SIG-M5 (cell line): ENCODE results near the gene DNAAF8.

Source experiments
- DNase-seq: peaks from one replicate; lab custom pipeline; 2025; lab: John Stamatoyannopoulos, UW

Gene DNAAF8

DNA sequence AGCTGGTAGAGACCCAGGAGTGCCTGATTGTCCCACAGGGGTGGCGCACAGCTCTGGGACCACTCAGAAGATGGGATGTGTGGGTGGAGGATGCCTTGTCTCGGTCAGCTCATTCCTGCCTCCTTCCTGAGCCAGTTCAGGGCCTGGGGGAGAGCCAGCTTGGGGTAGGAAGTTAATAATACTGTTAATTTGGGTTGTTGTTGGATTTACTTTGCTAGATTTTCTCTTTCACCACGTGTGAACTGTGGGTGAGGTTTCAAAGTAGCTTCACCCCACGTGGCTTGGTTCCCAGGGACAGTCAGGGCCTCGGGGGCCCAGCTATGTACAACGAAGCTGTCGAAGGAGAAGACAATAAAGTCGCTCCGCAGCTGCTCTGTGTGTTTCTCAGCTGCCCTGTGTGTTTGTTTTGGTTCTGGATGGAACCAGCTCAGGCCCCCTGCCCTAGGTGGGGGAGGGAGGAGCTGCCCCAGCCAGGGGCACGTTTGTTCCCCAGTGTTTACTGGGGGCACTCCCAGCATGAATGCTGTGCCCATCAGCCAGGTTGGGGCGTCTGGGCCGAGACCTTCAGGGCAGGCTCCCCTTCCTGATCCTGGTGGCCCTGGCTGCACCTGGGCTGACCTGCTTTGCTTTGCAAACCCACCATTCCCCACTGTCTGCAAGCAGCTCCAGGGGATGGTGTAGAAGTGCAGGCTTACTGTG is 38.7 kb upstream of the DNAAF8 start:
- no peak for DNase-seq

DNA sequence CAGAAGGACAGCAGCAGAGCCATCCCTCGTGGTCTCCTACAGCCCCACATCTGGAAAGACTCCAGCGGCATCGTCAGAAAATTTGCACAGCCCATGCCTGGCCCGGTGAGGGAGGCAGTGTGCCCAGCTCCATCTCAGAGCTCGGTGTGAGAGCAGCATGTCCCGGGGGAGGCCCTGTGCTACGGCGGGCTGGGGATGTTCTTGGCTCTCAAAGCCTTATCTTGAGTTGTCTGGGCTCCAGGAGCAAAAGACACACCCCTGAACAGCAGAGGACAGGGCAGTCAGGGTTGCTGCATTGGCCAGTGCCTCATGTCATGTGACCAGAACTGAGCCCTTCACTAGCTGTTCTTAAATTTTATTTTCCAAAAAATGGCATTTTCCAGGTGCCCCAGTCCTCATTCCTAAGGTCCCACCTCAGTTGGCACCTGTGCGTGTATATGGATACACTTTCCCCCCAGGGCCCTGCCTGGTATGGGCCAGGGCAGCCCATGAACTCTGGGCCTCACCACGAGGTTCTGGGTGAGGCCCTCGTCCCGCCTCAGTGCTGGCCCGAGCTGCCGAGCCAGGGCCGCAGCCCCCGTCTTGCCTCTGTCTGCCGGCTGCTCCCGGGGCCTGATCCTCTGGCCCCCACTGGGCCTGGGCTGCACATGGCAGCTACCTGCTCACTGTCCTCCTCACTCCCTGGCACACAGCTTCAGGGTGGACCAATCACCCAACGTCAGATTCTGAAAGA is 38.0 kb upstream of the DNAAF8 start:
- no peak for DNase-seq

DNA sequence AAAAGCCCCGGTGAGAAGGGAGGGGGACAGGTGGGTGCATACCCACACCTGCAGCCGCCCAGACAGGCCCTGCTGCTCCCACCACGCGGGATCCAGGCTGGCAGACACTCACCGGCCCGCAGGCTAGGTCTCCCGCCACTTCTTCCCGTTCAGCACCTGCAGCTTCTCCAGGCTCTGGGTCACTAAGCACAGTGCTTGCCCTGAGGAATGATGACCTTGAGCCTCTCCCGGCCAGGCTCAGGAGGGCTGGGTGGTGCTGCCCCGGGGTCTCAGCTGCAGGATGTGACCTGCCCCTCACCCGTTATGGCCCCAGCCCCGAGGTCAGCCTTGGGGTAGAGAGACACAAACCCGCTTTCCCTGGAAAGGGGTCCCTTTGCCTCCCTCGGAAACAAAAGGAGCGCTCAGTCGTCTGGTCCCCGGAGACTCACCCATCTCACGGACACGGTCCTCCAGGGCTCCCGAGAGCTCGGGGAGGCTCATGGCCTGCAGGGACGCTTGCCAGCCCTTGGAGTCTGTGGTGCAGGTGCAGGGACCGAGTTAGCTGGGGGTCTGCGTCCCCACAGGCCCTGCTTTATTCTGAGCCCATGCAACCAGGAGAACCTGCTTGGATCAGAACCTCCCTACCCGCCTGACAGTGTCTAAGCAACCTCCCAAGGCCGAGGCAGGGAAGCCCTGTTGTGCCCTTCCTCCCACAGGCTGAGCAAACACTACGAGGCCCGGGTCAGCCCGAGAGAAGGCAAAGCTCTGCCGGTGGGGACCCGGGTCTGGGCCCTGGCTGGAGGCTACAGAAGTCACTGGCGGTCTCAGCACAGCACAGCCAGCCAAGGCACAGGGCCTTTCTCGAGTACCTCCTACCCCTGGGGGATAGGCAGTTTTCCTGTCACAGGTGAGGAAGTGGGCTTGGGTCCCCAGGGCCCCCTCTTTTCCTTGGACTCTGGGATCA is 37.2 kb upstream of the DNAAF8 start:
- no peak for DNase-seq

DNA sequence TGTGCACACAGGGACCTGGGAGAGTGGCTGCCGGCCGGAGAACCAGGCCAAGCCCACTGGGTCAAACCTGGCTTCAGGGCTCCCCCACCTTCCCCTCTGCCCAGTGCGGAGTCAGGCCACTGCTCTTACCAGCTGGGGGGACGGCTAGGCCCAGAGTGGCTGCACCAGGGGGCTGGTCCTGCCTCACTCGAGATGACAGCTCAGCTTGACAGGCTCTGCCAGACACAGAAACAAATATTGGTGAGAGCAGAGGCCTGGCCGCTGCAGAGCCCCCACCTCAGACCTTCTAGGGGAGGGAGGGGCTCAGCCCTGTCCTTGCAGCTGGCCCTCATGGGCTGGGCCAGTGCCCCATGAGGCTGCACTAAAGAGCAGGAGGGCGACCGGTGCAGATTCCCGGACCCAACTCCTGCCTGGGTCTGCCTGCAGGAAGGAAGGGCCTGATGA is 36.5 kb upstream of the DNAAF8 start:
- no peak for DNase-seq

DNA sequence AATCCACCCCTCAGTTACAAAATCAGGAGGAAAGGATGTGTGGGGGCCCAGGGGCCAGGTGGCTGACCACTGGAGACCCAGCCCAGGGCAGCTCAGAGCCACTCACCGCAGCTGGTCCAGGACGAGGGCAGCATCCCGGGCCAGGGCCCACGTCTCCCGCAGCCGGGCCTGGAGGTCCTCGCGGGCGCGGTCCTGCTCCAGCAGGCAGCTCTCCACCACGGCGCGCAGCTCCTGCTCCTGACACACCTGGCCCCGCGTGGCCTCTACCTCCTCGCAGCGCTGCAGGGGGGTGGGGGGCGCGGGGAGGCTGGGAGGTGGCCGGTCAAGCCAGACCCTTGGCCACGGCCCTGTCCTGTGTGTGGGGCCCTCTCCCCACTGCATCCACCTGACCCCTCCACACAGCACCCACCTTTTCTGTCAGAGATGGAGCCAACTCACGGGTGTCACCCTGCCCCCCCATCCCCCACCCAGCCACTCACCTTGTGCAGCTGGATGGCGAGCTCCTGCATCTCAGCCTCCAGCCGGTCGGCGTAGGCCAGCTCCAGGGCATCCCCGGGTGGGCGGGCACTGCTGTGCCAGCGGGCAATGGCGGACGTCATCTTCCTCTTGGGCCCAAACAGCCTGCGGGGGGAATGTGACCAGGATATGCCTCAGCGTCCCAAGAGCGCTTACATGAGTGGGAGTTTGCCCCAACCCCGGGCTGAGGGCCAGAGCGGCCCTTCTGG is 35.9 kb upstream of the DNAAF8 start:
- no peak for DNase-seq

DNA sequence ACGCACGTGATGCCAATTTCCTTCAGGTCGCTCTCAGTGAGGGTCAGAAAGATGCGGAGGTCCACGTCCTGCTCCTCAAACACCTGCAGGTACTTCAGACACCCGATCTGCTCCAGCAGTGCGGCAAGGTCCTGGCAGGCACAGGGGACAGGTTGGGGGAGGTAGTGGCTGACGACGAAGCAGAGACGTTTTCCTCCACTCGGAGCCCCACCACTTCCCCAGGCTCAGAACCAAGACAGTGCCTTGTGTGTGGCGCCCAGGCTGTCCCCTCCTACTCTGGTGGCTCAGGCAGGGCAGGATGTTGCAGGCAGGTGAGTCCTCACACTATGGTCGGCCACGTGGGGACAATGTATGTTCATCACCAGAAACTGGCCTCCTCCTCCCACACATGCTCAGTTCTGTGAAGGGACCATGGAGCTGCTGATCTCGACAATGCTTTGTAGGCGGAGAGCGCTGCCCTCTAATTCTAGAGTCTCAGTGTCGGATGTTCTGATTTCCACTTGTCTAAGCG is 35.2 kb upstream of the DNAAF8 start:
- no peak for DNase-seq

DNA sequence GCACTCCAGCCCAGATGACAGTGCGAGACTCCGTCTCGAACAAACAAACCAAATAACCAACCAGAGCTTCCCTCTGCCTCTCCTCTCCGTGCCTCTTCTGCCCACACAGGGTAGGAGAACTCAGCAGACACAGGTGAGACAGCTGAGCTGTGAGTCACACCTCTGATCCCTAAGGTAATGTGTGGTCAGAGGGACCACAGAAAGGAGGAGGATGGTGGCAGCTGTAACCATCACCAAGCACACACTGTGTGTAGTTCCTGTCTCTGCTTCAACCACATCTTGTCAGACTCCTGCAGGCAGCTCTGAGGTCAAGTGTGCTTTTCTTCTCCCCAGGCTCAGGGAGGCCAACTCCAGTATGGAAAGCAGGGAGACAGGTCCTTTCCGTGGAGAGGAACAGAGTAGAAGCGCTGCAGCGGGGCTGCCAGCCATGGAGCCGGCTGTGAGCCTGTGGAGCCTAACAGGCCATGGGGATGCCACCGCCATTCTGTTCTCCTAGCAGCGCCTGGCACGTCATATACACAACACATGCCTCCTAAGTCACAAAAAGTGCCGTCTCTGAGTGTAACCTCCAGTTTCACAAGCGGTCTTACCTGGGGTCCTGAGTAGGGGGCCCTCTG is 33.8 kb upstream of the DNAAF8 start:
- no peak for DNase-seq

DNA sequence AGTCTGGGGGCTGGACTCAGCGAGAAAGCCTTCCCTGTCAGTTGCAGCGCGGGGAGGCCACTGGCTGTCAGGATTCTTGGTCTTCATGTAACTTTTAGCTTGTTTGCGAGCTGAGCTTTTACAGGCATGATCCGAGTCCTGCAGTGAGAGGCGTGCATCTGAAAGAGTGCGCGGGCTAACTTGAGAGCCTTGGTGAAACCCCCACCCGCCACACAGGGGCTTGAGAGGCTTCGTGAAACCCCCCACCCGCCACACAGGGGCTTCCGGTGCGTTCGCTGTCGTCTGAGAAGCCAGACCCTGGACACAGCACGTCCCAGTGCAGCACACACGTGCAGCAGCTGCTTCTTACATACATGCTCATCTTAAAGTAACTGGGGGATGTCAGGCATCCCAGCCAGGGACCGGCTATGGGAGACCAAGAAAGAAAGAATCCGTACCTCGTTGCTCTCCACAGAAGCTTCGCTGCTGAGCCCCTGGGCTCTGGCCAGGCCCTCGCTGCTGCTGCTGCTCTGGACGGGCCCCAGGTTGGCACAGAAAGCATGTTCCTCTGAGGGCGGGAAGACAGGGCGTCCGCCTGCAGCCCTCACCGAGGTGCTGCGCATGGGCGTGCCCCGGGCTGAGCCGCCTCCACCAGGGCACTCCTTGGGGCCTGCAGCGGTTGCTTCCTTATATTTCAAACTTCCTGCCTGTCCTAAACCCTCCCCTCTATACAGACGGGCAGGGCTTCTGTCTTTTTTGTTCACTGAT is 33.2 kb upstream of the DNAAF8 start:
- DNase-seq = no peak

DNA sequence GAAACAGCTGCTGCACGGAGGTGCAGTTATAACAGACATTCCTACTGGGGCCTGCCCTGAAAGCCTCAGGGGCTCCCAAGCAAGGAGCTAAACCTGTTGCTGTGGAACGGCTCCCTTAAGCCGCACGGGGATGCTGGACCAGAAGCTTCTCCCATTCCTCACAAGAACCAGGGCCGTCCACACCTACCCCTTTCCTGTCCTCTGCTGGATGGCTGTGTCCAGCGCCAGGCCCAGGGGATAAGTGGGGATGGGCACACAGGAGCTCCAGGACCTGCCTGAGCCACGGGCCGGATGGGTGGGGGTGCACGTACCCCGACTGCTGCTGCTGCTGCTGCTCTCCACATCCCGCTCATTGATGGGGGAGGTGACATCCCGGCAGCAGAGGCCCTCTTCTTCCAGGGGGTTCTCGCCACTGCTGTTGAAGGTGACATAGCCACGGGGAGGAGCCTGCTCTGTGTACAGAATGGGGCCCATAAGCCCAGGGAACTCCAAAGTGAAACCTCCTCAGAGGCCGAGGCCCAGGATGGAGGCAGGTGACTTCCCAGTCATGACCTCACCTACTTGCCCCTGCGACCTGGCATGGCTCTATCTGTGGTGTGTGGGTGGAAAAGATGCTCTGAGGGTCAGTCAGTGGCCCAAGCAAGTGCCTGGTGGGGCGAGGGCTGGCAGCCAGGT is 32.4 kb upstream of the DNAAF8 start:
- no peak for DNase-seq

DNA sequence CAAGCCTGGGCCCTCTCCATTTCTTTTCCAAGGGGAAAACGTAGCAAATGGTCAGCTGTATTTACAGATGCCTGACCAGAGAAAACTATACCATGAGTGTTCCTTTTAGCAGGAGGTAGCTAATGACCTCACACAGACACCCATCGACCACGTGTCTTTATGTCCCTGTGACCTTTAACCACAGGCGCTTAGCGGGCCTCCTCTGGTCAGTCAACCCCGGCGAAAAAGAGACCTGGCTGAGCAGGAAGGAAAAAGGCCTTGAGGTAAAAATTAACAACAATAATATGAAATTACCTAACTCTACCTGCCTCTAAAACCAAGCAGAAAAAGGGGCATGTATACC is 31.9 kb upstream of the DNAAF8 start:
- no peak for DNase-seq

DNA sequence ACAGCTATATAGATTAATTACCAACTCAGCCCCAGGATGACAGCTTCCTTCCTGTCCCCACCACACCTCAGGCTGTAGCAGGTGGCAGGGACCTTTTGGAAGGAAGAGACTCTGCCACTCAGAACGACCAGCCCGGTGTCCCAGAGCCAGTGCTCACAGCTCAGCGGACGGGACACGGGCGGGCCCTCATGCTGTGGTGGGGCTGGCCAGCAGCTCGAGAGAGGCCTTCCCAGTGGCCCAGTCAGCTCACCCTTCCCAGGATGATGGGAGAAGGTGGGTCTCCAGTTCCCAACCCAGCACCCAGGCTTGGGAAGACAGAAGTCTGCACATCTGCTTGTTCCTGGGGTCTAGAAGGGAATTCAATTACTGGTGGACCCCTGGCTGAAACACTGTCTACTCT is 30.4 kb upstream of the DNAAF8 start:
- DNase-seq = no peak

DNA sequence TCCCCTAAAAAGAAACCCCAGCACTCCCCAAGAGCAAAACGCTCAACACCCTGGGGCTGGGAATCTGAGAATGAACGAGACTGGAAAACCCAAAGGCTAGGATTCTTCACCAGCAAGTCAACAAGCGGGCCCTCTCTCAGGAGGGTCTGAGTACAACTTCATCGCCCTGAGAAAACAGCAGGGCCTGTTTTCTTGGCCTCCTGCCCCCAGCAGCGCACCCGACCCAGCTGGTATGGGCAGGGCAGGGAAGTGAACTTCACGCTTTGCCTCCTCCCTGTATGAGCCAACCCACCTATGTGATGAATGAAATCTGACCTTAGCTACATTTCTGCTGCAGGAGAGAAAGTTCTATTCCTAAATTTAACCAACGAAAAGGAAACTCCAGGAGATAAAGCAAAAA is 29.8 kb upstream of the DNAAF8 start:
- no peak for DNase-seq

DNA sequence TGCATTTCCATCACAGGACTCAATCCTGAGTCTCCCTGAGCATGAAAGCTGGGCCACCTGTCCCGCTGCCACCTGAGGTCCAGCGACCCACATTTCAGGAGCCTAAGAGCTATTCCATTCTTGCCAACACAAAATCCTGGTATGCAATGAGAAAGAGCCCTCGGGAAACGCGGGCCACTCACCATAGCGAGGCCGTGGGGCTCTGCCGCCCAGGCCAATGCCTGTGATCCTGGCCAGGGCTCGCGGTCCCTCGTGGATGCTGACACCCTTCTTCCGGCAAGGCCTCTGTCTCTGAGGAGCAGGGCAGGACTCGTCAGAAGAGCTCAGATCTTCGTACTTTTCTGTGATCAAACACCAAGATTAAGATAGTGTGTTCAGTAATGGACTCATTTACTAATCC is 29.4 kb upstream of the DNAAF8 start:
- no peak for DNase-seq

DNA sequence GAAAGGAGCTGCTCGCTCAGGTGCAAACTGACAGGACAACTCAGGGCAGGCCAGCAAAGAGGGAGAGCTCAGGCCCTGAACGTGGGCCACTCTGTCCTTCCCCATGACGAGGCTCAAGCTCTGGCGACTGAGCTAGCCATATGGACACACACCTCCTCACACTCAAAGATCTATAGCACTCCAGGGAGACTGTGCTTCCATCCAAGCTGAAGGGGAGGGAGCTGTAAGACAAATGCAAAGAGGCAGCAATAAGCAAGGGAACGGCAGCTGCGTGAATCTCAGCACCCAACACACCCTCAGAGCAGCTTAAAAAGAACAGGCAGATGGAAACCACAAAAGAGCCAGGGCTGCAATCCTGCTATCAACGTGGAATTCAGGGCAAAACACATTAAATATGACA is 27.5 kb upstream of the DNAAF8 start:
- DNase-seq = no peak

DNA sequence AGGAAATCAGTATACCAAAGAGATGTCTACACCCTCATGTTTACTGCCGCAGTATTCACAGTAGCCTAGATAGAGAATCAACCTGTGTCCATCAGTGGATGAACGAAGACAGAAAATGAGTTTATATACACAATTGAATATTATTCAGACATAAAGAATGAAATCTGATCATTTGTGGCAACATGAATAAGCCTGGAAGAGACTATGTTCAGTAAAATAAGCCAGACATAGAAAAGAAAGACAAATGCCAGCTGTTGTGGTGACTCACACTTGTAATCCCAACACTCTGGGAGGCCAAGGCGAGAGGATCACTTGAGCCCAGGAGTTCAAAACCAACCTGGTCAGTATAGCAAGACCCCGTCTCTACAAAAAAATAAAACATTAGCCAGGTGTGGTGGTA is 24.9 kb upstream of the DNAAF8 start:
- DNase-seq = no peak

DNA sequence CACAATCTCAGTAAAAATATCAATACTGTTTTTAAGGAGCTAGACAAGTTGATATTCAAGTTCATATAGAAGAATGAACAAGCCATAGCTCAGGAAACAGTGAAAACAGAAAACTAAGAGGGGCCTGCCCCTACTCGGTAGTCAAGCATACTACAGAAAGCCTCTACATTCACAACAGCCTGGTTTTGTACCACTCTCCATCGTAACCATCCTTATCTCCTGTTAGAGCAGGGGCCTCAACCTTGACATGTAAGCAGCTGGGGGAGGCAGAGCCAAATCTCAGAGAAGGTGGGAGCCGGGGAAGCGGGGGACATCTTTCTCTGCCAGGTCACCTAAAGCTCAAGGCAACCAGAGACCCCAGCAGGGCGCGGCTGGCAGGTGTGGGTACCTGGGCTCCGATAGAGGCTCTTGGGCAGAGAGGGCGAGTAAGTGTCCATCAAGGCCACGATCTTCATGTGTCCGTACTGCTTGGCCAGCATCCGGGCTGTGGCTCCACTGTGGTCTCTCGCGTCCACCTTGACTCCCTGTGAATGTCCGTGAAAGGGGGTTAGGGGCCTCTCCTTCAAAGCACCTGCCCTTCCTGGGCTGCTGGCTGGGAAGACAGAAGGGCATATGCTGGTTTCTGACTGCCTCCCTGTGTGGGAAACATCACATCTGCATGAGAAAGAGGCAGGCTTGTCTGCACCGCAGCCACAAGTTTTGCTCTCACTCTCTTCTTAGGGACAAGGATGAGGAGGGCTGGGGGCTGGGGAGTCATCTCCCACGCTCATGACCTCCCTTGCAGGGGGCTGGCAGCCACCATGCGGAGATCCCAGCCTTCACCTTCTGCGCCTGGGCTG is 20.5 kb upstream of the DNAAF8 start:
- DNase-seq = no peak

DNA sequence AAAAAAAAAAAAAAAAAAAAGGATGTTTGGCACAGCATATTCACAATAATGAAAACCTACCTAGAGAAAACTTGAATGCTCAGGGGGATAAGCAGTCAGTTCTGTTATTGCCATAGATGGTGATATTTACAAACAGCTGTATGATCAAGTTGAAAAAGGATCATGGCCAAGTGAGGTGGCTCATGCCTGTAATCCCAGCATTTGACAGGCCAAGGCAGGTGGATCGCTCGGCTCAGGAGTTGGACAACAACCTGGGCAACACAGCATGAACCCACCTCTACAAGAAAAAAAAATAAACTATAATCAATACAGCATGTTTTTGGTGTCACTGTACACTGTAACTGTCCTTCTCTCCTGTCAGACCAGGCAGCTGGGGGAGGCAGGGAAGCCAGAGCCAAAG is 19.3 kb upstream of the DNAAF8 start:
- DNase-seq = no peak

DNA sequence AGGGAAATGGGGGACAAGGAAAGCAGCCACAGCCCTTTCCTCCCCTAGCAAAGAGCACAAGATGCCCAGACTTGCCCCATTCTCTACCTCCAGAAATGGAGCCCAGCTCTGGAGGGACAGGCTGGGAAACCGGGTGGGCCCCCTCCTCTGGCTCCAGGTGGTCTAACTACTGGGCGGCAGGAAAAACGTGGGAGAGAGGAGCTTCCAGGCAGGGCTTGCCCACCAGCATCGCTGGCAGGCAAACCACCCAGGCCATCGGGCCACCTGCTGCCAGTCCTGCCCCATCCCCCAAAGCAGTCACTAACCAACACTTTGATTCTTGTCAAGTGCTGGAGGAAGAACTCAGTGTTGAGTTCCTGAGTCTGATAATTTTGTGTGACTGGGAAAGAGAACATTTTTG is 15.9 kb upstream of the DNAAF8 start:
- no peak for DNase-seq

DNA sequence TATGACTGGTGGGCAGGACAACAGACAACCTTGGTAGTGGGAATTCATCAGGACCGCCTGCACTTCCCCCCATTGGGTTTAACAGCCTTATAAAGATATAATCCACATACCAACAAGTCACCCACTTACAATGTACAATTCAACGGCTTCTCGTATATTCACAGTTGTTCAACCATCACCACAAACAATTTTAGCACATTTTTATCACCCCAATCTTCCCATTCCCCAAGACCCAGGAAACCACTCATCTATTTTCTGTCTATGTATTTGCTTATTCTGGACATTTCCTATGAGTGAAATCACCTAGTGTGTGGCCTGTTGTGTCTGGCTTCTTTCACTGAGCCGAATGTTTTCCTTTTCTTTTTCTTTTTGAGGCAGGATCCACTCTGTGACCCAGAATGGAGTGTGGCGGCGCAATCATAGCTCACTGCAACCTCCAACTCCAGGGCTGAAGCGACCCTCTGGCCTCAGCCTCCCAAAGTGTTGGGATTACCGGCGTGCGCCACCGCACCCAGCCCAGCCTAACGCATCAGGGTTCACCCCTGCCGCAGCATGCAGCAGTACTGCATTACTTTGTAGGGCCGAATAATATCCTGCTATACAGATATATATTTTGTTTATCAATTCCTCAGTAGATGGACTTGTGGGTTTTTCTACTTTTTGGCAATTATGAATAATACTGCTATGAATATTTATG is 11.1 kb upstream of the DNAAF8 start:
- DNase-seq = no peak
